GM21737 (cell line): ENCODE data around the gene ALLC.
"Not testable (repeated sequence)": the region's sequence is repeated elsewhere in the genome, so short reads cannot be mapped to it uniquely, and the experiment has no call there.

Experiments used
- ATAC-seq: cut with Tn5 transposase; IDR thresholded peaks from one replicate; pipeline ENCODE4 v1.9.1; 2021; ENCODE audit warnings: mild to moderate bottlenecking, moderate library complexity; ENCODE audit not compliant: unreplicated experiment

The ALLC gene

GRCh38 chr2:3626118-3626811 lies 31.7 kb upstream of the ALLC start:
- no peak for ATAC-seq

- no peak for ATAC-seq
Observed at GRCh38 chr2:3626812-3627499, 31.0 kb upstream of the ALLC start.

GRCh38 chr2:3627500-3628100 lies 30.4 kb upstream of the ALLC start:
- no peak for ATAC-seq

- no peak for ATAC-seq
Observed at GRCh38 chr2:3628241-3628679, 29.7 kb upstream of the ALLC start.

- ATAC-seq = no peak
Observed at GRCh38 chr2:3628800-3629199, 29.2 kb upstream of the ALLC start.

- ATAC-seq = no peak
Observed at GRCh38 chr2:3630631-3631030, 27.4 kb upstream of the ALLC start.

GRCh38 chr2:3631161-3631850 lies 26.7 kb upstream of the ALLC start:
- no peak for ATAC-seq

- ATAC-seq = no peak
Observed at GRCh38 chr2:3631851-3632659, 25.9 kb upstream of the ALLC start.

GRCh38 chr2:3633089-3633981 lies 24.7 kb upstream of the ALLC start:
- ATAC-seq = no peak

- ATAC-seq = no peak
Observed at GRCh38 chr2:3633982-3634595, 23.9 kb upstream of the ALLC start.

GRCh38 chr2:3634596-3635121 lies 23.3 kb upstream of the ALLC start:
- no peak for ATAC-seq

GRCh38 chr2:3635171-3635974 lies 22.6 kb upstream of the ALLC start:
- no peak for ATAC-seq

GRCh38 chr2:3635975-3636327 lies 22.0 kb upstream of the ALLC start:
- ATAC-seq = not testable (repeated sequence)

- ATAC-seq = no peak
Observed at GRCh38 chr2:3636586-3637310, 21.3 kb upstream of the ALLC start.

- ATAC-seq = no peak
Observed at GRCh38 chr2:3637311-3637675, 20.7 kb upstream of the ALLC start.

GRCh38 chr2:3637692-3638455 lies 20.1 kb upstream of the ALLC start:
- no peak for ATAC-seq

- ATAC-seq = no peak
Observed at GRCh38 chr2:3638456-3638810, 19.6 kb upstream of the ALLC start.
